NCI-H748 treated with DMSO at 0.1 percent for 48 hours (cell line): ENCODE results near the gene ANKRD24.
"Not testable (repeated sequence)": the region's sequence is repeated elsewhere in the genome, so short reads cannot be mapped to it uniquely, and the experiment has no call there.

Source experiments
- DNase-seq: peaks from one replicate; lab custom pipeline; 2025; lab: John Stamatoyannopoulos, UW

ANKRD24 gene

DNA sequence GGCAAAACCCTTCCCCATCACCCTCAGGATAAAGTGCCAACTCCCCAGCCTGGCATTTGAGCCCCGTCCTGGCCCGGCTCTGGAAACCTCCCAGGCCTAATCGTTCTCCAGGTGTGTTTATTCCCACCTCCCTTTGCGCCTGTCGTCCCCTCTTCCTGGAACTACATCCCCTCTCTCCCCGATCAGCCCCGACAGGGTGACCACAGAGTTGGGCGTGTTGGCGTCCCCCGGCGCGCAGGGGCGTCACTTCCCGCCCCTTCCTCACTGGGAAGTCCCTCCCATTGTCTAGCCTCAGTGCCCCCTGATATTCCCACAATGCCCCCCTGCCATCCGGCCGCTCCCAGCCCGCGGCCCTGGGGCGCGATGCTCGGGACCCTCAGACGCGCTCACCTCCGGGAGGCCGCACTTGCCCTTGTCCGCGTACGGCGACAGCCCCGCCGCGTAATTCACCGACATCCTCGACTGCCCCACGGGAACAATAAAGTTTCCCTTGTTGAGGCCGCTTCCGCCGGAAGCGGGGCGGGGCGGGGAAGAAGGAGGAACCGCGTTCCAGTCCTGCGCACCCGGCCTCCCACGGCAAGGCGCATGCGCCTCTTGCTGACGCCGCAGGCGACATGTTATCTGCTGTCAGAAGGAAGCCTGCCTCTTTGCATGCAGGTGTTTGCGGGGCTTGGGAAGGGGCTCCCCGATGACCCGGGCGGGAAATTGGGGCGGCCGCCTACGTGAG, at the start of gene ANKRD24, which contains the start of gene SIRT6:
TSS of gene ANKRD24 (plus strand) at position 606 of the 727 bp plus-strand sequence. CDS start 3,737 bp downstream, outside the sequence.
TSS of gene SIRT6 (minus strand) at position 480 of the 727 bp plus-strand sequence. CDS start at position 456, 24 bp downstream.
- peak; percentile 63 for DNase-seq

DNA sequence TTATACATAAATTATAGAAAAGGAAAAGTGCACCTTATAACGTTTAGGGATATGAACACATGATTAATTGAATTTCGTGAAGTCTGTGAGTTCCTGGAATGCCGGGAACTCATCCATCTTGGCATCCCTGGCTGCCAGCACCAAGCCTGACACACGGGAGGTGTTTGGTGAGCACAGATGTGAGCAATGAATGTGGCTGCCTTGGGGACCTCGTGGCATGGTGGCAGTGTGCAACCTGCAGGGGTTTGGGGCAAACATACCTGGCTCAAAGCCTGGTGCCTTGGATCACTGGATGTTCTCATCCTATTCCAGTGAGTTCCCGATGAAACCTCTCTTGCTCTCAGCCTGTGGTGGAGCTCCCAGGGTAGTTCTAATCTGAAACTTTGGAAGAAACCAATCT, 48.1 kb upstream of the ANKRD24 start:
- DNase-seq: no peak

GRCh38 chr19:4135386-4135785, 47.1 kb upstream of the ANKRD24 start:
- DNase-seq: not testable (repeated sequence)

DNA sequence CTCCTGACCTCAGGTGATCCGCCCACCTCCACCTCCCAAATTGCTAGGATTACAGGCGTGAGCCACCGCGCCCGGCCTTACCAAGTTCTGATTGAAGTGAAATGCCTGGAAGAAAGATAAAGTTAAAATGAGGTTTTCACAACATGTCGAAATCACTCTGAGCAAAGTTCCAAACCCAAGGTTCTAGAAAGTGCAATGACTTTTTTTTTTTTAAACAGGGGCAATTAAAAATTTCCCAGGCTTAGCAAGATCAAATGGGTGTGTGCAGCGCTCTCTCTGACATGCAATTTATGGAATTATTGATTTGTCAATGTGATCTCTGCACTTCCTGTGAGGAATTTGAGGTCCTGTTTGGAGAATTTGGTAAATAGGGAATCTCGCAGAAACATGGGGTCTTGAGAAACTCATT, 45.8 kb upstream of the ANKRD24 start:
- DNase-seq: no peak

DNA sequence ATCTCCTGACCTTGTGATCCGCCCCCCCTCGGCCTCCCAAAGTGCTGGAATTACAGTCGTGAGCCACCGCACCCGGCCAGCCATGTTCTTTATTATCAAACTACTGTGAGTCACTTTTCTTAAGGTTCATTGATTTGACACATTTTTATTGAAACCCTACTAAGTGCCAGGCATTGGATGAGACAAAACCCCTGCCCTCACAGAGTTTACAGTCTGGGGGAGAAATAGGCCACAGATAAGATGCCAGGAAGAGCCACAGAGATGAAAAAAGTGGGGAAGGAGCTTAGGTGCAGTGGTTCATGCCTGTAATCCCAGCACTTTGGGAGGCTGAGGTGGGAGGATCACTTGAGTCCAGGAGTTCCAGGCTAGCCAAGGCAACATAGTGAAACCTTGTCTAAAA, 44.0 kb upstream of the ANKRD24 start:
- no peak for DNase-seq

- DNase-seq: peak; percentile 19
These were observed 42.8 kb upstream of the ANKRD24 start for GRCh38 chr19:4139614-4140236.

DNA sequence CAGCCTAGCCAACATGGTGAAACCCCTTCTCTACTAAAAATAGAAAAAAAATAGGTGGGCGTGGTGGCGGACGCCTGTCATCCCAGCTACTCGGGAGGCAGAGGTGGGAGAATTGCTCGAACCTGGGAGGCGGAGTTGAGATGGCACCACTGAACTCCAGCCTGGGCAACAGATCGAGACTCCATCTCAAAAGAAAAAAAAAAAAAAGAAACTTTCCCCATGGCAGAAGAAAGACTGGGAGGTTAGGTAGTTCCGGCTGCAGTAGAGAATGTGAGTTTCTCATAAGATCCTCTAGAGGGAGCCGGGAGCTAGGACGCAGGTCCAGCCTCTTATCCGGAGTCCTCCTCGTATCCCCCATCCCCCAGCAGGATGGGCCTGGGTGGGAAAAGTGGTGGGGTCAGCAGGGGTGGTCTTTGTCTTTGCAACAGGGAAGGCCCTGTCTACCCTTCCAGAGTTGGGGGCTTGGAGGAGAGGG, 42.2 kb upstream of the ANKRD24 start:
- peak; percentile 18 for DNase-seq

- DNase-seq: not testable (repeated sequence)
These were observed 39.6 kb upstream of the ANKRD24 start for GRCh38 chr19:4142916-4143315.

GRCh38 chr19:4144666-4145249, 37.7 kb upstream of the ANKRD24 start:
- no peak for DNase-seq

DNA sequence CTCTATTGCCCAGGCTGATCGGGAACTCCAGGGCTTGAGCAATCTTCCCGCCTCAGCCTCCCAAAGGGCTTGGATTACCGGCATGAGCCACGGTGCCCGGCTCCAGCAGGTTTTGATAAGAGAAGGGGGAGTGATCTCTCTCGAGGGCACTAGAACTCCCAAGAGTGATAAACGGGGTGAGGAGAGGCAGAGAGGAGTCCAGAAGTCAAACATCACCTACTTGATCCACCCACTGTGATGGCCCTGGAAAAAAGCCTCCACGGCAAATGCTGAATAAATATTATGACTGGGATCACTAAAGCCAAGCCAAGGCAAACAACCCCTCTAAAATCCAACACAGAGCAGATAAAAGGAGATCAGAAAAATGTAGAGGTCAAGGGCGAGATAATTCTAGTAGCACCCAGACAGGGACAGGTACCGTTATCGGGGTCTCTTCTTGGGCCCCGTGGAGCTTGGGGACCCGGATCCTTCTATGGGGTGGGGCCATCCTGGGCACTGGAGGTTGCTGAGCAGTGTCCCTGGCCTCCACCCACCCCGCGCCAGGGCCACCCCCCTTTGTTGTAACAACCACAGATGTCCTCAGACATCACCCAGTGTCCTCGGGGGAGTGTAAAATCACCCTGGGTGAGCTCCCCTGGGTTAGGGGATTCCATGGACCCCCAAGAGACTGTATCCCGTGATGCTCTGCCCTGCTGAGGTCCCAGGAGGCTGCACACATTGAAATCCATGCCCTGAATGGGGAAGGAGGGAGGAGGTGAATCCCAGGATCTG, 32.8 kb upstream of the ANKRD24 start:
- no peak for DNase-seq

DNA sequence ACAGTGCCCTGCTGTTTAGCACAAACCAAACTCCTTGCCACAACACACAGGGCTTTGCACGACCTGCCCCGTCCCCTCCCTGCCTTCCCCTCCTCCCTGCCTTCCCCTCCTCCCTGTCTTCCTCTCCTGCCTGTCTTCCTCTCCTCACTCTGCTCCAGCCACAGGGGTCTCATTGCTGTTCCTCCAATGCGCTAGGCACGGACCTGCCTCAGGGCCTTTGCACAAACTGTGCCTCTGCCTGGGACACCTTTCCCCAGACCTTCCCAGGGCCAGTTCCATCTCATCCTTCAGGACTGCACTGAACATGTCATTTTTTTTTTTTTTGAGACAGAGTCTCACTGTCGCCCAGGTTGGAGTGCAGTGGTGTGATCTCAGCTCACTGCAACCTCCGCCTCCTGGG, 30.9 kb upstream of the ANKRD24 start:
- DNase-seq: no peak

DNA sequence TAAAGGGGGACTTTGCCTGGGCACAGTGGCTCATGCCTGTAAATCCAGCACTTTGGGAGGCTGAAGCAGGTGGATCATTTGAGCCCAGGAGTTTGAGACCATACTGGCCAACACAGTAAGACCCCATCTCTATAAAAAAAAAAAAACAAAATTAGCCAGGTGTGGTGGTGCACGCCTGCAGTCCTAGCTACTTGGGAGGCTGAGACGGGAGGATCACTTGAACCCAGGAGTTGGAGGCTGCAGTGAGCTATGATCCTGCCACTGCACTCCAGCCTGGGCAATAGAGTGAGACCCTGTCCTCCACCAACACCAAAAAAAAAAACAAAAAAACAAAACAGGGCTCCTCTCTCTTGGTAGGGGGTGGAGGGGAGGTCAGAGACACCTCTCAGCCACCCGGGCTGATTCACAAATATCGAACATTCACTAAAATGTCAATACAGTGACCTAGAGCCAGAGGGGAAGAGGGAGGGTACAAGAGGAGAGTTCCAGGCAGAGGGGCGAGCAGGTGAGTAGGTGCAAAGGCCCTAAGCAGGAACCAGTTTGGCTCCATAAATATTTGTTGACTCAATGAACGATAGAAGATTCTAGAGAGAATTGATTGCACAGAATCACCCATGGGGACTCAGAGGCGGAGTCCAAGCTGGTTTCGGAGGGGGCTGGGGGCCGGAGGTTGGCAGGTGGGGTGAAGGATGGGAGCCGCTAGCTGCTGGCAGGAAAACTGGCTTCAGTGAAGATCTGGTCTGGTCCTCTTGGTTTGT, 30.1 kb upstream of the ANKRD24 start:
- no peak for DNase-seq

- DNase-seq: no peak
These were observed 27.7 kb upstream of the ANKRD24 start for GRCh38 chr19:4154571-4155312.

DNA sequence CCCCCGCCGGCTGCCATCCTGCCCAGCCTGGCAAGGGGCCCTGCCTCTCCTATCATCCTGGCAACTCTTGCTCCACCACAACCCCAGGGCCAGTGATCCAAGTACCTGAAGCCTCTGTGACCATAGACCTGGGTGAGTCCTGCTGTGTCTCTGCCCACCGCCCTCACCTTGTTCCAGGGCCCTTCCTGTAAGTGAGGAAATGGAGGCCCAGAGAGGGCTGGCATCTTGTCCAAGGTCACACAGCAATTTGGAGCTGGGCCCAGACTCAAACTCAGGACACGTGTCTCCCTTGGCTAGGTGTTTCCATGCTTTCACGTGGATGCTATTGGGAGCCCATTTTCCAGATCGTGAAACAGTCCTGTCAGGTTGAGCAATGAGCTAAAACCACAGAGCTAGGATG, 25.3 kb upstream of the ANKRD24 start:
- DNase-seq: no peak

DNA sequence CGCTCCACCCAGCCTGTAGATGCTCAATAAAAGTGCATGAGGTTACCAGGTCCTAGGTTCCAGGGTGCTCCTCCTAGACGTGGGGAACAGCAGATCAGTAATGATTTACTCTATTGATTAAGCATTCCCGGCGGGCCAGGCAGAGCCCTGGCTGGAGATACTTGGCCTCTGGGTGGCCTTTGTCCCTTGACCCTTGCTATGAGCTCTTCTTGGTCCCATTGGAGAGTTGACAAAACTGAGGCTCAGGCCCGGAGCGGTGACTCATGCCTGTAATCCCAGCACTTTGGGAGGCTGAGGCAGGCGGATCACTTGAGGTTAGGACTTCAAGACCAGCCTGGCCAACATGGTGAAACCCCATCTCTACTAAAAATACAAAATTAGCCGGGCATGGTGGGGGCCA, 24.5 kb upstream of the ANKRD24 start:
- not testable (repeated sequence) for DNase-seq

- no peak for DNase-seq
These were observed 20.9 kb upstream of the ANKRD24 start for GRCh38 chr19:4161415-4162077.

- DNase-seq: no peak
These were observed 18.2 kb upstream of the ANKRD24 start for GRCh38 chr19:4164262-4164661.

DNA sequence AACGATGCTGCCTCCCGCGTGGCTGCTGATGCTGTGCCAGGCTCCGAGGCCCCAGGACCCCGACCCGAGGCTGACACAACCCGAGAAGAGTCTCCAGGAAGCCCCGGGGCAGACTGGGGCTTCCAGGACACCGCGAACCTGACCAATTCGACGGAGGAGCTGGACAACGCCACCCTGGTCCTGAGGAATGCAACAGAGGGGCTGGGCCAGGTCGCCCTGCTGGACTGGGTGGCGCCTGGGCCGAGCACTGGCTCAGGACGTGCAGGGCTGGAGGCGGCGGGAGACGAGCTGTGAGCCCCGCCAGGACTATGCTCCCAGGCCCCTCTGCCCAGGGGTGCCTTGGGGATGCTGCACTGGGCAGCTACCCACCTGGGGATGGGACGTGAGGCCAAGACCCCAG, 10.8 kb upstream of the ANKRD24 start:
- DNase-seq: no peak

DNA sequence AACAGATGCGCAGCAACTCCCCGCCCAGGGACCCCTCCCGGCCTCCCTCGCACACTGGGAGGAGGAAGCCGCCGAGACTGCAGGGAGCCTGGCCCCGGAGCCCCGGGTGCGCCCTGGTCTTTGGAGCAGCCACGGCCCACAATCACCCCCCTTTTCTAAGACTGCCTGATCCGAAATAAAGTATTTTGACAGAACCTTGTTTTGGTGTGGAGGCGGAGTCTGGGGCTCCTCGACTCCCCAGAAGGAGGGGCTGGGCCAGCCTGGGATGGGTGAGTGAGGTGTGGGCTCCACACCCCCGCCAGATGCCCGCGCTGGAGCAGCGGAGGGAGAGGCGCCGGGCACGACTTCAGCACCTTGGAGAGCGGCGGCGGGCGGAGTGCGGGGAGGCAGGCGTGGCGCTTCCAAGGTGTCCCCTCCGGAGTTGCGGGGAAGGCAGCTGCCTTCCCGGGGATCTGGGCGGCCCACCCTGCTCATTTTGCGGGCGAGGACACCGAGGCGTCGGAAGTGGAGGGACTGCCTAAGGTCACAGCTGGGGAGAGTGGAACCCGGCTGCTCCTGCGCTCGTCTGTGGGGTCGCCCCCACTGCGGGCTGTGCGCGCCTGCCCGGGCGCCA, 9.5 kb upstream of the ANKRD24 start:
- DNase-seq: no peak
